D341Med (cell line): Measurements from ENCODE around the gene FRAS1.
"Not testable (repeated sequence)": the region's sequence is repeated elsewhere in the genome, so short reads cannot be mapped to it uniquely, and the experiment has no call there.

ENCODE experiments used
- DNase-seq: peaks from one replicate; pipeline ENCODE4 v3.0.0; 2012; ENCODE audit warnings: low spot score

FRAS1 gene

GRCh38 chr4:78510681-78511080, 453.6 kb downstream of the FRAS1 start:
- no peak for DNase-seq

GRCh38 chr4:78512357-78512920, 455.3 kb downstream of the FRAS1 start:
- no peak for DNase-seq

GRCh38 chr4:78513411-78513975, 456.4 kb downstream of the FRAS1 start:
- no peak for DNase-seq

- DNase-seq: peak; percentile 50
Observed at GRCh38 chr4:78517050-78517652, 460.0 kb downstream of the FRAS1 start.

GRCh38 chr4:78518561-78518960, 461.4 kb downstream of the FRAS1 start:
- no peak for DNase-seq

GRCh38 chr4:78519962-78520361, 462.8 kb downstream of the FRAS1 start:
- no peak for DNase-seq

- no peak for DNase-seq
Observed at GRCh38 chr4:78520808-78521226, 463.7 kb downstream of the FRAS1 start.

GRCh38 chr4:78524009-78524408, 466.9 kb downstream of the FRAS1 start:
- no peak for DNase-seq

GRCh38 chr4:78525559-78525958, 468.4 kb downstream of the FRAS1 start:
- no peak for DNase-seq

GRCh38 chr4:78527103-78527502, 470.0 kb downstream of the FRAS1 start:
- DNase-seq: no peak

- no peak for DNase-seq
Observed at GRCh38 chr4:78527555-78527954, 470.4 kb downstream of the FRAS1 start.

- DNase-seq: no peak
Observed at GRCh38 chr4:78528327-78528726, 471.2 kb downstream of the FRAS1 start.

- no peak for DNase-seq
Observed at GRCh38 chr4:78529569-78530209, 472.6 kb downstream of the FRAS1 start.

- no peak for DNase-seq
Observed at GRCh38 chr4:78532046-78532445, 474.9 kb downstream of the FRAS1 start.

- no peak for DNase-seq
Observed at GRCh38 chr4:78533854-78534253, 476.7 kb downstream of the FRAS1 start.

GRCh38 chr4:78534286-78534955, 477.3 kb downstream of the FRAS1 start:
- DNase-seq: no peak

- DNase-seq: no peak
Observed at GRCh38 chr4:78542373-78542772, 485.2 kb downstream of the FRAS1 start.

- no peak for DNase-seq
Observed at GRCh38 chr4:78543424-78544125, 486.5 kb downstream of the FRAS1 start.

GRCh38 chr4:78544678-78545077, 487.6 kb downstream of the FRAS1 start:
- DNase-seq: no peak

GRCh38 chr4:78545275-78546246, 488.4 kb downstream of the FRAS1 start:
- DNase-seq: no peak

- not testable (repeated sequence) for DNase-seq
Observed at GRCh38 chr4:78547899-78548298, 490.8 kb downstream of the FRAS1 start.
